Calu3 (cell line): ENCODE results near the gene HEBP2. TPM values are rescaled to one million over a fixed set of nuclear protein-coding genes. Genes with fewer than 3 reads are reported as not detected.

Source experiments
- BruUV-seq: library from RNA; stranded (reverse); fragments of 400-500 nt; replicated peaks from 2 replicates; lab custom pipeline; 2021; lab: Mats Ljungman, UMichigan
- CTCF ChIA-PET: fragments of 300-600 bp; sonication (Branson Sonifier 250); formaldehyde crosslinking; loops from one replicate; lab custom pipeline; 2022; ENCODE audit warnings: antibody characterized with exemption; lab: Charles Lee
- DNase-seq: peaks from one replicate; pipeline ENCODE4 v3.0.0; 2022
- H3K27ac Mint-ChIP-seq: one replicate; pipeline ENCODE4 v1.8.0; 2022; ENCODE audit warnings: mixed read lengths; ENCODE audit not compliant: unreplicated experiment
- H3K27me3 Mint-ChIP-seq: one replicate; pipeline ENCODE4 v1.8.0; 2022; ENCODE audit warnings: mixed read lengths; ENCODE audit not compliant: unreplicated experiment
- H3K36me3 Mint-ChIP-seq: one replicate; pipeline ENCODE4 v1.8.0; 2022; ENCODE audit warnings: mild to moderate bottlenecking, moderate library complexity, mixed read lengths; ENCODE audit not compliant: insufficient read depth, unreplicated experiment
- H3K4me1 Mint-ChIP-seq: one replicate; pipeline ENCODE4 v1.8.0; 2022; ENCODE audit warnings: mild to moderate bottlenecking, low read depth, mixed read lengths; ENCODE audit not compliant: unreplicated experiment
- H3K4me3 Mint-ChIP-seq: one replicate; pipeline ENCODE4 v1.8.0; 2022; ENCODE audit warnings: mild to moderate bottlenecking, low read depth, moderate library complexity, mixed read lengths; ENCODE audit not compliant: unreplicated experiment
- H3K9me3 Mint-ChIP-seq: one replicate; pipeline ENCODE4 v1.8.0; 2022; ENCODE audit warnings: low read depth, mixed read lengths; ENCODE audit not compliant: unreplicated experiment
- CTCF ChIP-seq: fragments of 200-600 bp; IDR thresholded peaks from one replicate; pipeline ENCODE4 v1.8.0; 2022; ENCODE audit warnings: antibody characterized with exemption; ENCODE audit not compliant: unreplicated experiment
- intact Hi-C: fragments of 100-400 bp; cut with micrococcal nuclease; formaldehyde crosslinking; loops from one replicate; pipeline ENCODE4 v1.10.0; 2022; ENCODE audit not compliant: unreplicated experiment
- total RNA-seq: library from RNA; stranded (reverse); gene quantifications from 2 replicates; pipeline ENCODE4 v1.2.3, GENCODE V29; 2022

HEBP2 gene
- total RNA-seq, 1 experiment from 2014 or later: 33.4 TPM

GRCh38 chr6:138418118-138418742, 14.2 kb downstream of the HEBP2 start:
- no peak overlapping the region for H3K27ac Mint-ChIP-seq
- H3K36me3 Mint-ChIP-seq: peaks cover 44% of the 10 kb centered on the region
- no peak for DNase-seq
- H3K27me3 Mint-ChIP-seq: no peaks in the 10 kb centered on the region
- H3K4me3 Mint-ChIP-seq: no peak overlapping the region
- H3K4me1 Mint-ChIP-seq: no peaks in the 10 kb centered on the region
- CTCF ChIA-PET: no interaction called here
- intact Hi-C loops: no loop called here
- BruUV-seq: no TSS peak
- H3K9me3 Mint-ChIP-seq: no peaks in the 10 kb centered on the region
- no peak for TF ChIP-seq CTCF

- no peak overlapping the region for H3K4me3 Mint-ChIP-seq
- DNase-seq: no peak
- no peaks in the 10 kb centered on the region for H3K27me3 Mint-ChIP-seq
- intact Hi-C loops: loop anchor here (10.0 kb wide), 2 partner anchors 175 to 355 kb away; partner anchors contain the start of gene CCDC28A
- BruUV-seq: no TSS peak
- peaks cover 44% of the 10 kb centered on the region for H3K36me3 Mint-ChIP-seq
- no peaks in the 10 kb centered on the region for H3K4me1 Mint-ChIP-seq
- no peak for TF ChIP-seq CTCF
- H3K27ac Mint-ChIP-seq: peak overlapping the region; percentile 50
- CTCF ChIA-PET: no interaction called here
- H3K9me3 Mint-ChIP-seq: no peaks in the 10 kb centered on the region
These were observed 15.7 kb downstream of the HEBP2 start for GRCh38 chr6:138419766-138420165.

- Mint-ChIP-seq H3K36me3 (peaks cover 39% of the 10 kb centered on the region), H3K27me3 (no peaks in the 10 kb centered on the region), H3K27ac (peak overlapping the region; percentile 50), H3K9me3 (no peaks in the 10 kb centered on the region), H3K4me3 (no peak overlapping the region), H3K4me1 (no peaks in the 10 kb centered on the region)
- CTCF ChIA-PET: no interaction called here
- no TSS peak for BruUV-seq
- no peak for TF ChIP-seq CTCF
- no peak for DNase-seq
- intact Hi-C loops: loop anchor here (10.0 kb wide), 2 partner anchors 174 to 354 kb away; partner anchors contain the start of gene CCDC28A
These were observed 16.3 kb downstream of the HEBP2 start for GRCh38 chr6:138420356-138420755.

DNA sequence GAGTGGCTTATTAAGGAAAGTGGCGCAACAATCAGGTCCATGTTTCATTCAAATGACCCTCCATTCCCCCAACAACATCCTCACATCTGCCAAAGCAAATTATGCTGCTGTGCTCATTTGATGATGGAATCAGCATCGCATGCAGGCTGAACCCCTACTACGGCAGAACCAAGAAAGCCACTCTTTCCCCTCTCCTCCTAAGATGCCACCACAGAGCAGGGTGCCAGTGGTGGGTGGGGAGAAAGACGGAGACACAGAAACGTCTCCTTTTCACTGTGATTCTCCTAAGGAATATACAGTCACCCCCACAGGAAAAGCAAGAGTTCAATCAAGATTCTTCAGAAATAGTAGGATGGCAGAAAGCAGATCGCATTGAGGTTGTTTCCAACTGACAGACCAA, 17.1 kb downstream of the HEBP2 start:
- Mint-ChIP-seq H3K27me3 (no peaks in the 10 kb centered on the region), H3K9me3 (no peaks in the 10 kb centered on the region), H3K27ac (no peak overlapping the region), H3K36me3 (peaks cover 39% of the 10 kb centered on the region), H3K4me3 (no peak overlapping the region), H3K4me1 (no peaks in the 10 kb centered on the region)
- BruUV-seq: no TSS peak
- DNase-seq: no peak
- CTCF ChIA-PET: no interaction called here
- no peak for TF ChIP-seq CTCF
- intact Hi-C loops: loop anchor here (10.0 kb wide), 2 partner anchors 174 to 354 kb away; partner anchors contain the start of gene CCDC28A
